HG03045 (cell line): Measurements from ENCODE around the gene SH3RF1.

Experiments used
- ATAC-seq: cut with Tn5 transposase; IDR thresholded peaks from one replicate; pipeline ENCODE4 v1.9.1; 2021; ENCODE audit warnings: mild to moderate bottlenecking, moderate library complexity; ENCODE audit not compliant: unreplicated experiment

Gene SH3RF1

DNA sequence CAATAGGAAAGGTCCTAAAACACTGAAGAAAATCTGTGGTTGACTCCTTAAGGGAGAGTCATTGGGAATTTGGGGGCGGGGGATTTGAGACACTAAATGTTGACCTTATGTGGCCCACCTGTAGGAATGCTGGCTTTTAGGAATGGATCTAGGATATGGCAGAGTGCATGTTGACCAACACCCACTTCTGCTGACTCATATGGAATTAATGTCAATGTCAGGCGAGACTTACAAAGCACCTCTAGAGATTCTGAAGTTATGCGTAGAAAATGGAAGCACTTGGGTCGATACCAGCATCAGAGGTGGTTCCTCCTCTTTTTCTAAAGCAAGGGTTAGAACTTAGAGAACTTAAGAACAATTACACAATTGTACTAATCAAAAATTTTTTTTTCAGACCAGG is 160.1 kb downstream of the SH3RF1 start:
- no peak for ATAC-seq

- ATAC-seq, result no peak
Observed at GRCh38 chr4:169109035-169109675, 161.6 kb downstream of the SH3RF1 start.

DNA sequence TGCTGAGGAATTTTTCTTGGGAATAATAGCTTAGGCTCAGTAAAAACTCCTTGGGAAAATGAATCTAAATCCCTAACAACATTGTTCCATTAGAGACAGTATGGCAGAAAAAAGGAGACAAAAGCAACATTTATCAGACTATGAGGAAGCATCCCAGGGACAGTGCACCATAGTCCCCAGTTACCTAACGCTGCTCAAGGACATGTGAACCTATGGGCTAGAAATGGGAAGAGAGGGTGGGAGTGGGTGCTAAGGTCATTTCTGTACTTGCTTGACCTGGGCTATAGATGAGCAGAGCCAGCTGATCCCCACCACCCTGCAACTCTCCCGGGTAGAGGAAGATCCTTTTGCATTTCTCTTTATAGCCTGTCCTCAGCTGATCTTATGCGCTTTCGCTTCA is 162.5 kb downstream of the SH3RF1 start:
- no peak for ATAC-seq

DNA sequence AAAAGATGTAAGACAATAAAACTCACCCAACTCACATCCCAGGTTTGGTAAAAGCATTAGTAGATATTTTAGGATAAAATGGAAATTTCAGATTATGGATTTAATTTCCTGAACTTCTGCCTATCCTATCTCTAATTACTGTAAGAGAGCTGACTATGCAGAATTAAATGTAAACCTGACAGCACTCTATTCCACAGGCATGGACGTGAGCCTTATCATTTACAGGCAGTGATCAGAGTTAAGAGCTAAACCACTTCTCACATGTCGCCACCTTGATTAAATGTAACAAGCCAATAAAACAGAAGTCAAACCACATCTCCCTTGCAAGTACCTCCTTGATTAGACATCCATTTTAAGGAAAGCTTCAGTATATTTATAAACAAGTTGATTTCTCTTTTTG is 163.2 kb downstream of the SH3RF1 start:
- no peak for ATAC-seq

GRCh38 chr4:169106696-169107229 is 164.0 kb downstream of the SH3RF1 start:
- no peak for ATAC-seq

GRCh38 chr4:169105620-169106019 is 165.1 kb downstream of the SH3RF1 start:
- no peak for ATAC-seq

- no peak for ATAC-seq
Observed at GRCh38 chr4:169103966-169104412, 166.8 kb downstream of the SH3RF1 start.

GRCh38 chr4:169102026-169102425 is 168.7 kb downstream of the SH3RF1 start:
- ATAC-seq, result no peak

- ATAC-seq, result no peak
Observed at GRCh38 chr4:169100670-169101101, 170.1 kb downstream of the SH3RF1 start.

GRCh38 chr4:169099771-169100180 is 171.0 kb downstream of the SH3RF1 start:
- no peak for ATAC-seq

DNA sequence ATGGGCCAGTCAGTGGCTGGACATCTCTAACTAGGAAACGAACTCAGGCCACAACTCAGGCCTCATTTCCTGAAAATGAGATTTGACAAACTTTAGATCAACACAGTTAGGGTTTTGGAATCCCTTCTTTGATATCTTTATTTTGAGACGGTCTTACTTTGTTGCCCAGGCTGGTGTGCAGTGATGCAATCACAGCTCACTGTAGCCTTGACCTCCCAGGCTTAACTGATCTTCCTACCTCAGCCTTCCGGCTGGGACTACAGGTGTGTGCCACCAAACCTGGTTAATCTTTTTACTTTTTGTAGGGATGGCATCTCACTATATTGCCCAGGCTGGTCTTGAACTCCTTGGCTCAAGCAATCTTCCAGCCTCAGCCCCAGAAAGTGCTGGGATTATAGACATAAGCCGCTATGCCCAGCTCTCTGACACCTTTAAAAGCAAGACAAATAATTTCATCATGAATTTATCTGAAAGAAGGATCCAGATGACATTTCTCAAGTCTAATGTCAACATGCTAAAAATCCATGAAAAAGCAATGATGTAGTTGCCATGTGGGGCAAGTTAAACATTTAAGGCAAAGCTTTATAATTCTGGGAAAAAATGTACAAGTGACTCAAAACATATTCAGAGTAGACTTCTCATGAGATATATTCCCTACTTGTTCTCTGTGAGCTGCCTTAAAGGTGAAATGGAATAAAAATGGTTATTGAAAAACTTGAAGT is 171.6 kb downstream of the SH3RF1 start:
- ATAC-seq, result no peak

DNA sequence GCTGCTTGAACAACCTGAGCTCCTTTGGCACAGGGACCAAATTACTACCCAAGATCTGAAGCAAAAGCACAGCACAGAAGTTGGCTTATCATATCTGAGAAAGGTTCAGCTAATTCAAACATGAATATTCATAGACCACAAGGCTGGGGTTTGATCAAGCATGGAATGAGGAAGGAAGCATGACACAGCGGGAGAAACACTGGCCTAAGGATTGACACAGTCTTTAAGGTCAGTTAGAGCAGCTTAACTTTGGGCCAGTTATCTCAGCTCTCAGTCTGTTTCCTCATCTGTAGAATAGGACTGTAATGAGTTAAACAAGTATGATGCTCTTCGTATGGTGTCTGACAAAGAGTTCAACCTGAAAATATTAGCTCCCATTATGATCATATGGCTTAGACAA is 172.2 kb downstream of the SH3RF1 start:
- peak; percentile 55 for ATAC-seq

DNA sequence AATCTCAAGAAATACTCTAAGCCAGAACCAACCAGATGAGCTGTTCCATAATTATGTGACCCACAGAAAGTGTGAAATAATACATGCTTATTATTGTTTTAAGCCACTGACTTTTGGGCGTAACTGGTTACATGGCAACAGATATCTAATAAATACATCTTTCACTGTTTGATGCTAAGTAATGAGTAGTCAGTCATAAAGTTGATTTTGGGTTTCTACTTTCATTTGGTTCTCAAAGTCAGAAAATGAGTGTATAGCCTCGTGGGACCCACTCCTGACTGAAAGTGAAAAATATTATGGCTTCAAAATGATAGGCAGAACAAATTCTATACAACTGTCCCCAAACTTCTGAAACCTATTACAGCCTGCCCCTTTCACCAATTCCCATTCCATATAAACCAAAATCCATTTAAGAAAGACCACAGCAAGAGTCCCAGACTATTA is 172.7 kb downstream of the SH3RF1 start:
- ATAC-seq, result peak; percentile 59

DNA sequence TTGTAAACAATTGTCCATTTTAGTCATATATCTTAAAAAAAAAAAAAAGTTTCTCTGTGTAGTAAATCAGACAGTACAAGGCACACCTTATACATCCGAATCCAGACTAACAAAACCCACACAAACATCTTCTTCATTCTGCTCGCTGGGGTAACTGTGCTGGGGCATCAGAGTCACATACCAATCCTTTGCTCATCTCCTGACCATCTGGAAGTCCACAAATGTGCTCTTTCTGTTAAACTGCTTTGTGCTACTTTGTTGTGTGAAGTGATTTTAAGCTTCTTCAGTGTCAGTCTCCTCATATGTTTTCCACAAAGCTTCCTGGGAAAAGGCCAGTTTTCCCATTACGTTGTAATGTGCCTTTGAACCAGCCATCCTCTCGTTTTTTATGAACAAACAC is 174.5 kb downstream of the SH3RF1 start:
- ATAC-seq, result no peak

GRCh38 chr4:169094656-169095231 is 176.0 kb downstream of the SH3RF1 start:
- ATAC-seq, result no peak

GRCh38 chr4:169092889-169093522 is 177.8 kb downstream of the SH3RF1 start:
- ATAC-seq, result no peak

DNA sequence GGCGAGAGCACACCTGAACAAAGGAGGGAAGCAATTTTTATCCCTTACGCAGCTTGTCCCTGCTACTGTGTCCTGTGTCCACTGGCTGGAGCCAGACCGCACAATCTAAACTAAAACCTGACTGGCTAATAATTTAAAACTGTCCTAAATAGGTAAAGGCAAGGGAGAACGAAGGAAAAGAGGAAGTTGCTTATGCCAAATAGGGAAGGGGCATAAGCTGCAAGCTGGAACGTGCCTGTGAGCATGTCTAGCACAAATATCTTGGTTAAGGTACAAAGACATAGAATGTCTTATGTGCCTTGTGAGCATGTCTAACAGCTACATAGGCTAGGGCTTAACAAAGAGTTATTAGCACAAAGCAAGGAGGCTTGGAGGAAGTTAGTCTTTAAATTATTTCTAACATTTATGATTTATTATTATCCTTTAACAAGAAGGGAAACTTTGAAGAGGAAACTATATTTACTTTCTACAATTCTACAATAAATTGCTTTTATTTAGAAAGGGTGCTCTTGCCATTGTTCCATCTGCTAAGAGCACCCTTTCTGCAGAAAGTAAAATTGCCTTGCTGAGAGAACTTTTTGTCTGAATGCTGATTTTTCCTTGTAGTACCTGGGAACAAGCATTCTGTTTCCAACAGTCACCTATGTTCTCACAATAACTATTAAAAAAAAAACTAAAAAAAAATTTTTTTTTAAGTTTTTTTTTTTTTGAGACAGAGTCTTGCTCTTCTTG is 180.1 kb downstream of the SH3RF1 start:
- no peak for ATAC-seq

DNA sequence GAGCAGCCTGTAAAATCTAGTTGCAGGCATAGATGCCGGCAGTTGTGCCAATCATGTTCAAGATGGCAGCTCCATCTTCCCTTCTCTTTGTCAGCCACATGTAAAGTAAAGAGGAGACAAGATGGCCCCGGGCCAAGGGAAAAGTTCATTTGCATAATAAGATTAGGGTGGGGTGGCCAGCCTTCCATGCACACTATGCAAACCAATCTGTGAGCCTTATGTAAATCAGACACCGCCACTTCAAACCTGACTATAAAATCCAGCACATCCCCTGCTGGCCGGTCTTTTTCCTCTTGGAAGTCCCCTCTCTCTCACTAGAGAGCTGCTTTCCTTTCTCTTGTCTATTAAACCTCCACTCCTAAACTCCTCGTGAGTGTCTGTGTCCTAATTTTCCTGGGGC is 181.8 kb downstream of the SH3RF1 start:
- no peak for ATAC-seq

DNA sequence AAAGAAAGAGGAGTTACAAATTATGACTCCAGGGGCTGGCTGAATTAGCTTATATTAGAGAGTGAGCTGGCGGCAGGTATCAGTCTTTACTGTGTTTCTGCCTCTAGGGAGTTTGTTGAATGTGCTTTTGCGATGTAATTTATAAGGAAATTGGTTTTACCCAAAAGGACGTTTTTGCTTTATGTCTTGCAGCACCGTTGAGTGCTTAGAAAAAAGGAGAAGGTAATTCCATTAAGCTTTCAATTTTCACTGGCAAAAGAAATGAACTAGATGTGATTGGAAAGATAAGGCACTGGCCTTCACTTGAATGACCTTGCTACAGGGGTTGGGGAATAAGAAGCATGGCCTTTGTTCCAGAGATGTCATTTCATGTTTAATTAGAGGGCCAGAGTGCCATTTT is 185.8 kb downstream of the SH3RF1 start:
- ATAC-seq, result no peak

- ATAC-seq, result no peak
Observed at GRCh38 chr4:169080981-169081380, 189.8 kb downstream of the SH3RF1 start.
